HG03159 (cell line): ENCODE data around the gene KLK11.

Experiments used
- ATAC-seq: cut with Tn5 transposase; IDR thresholded peaks from one replicate; pipeline ENCODE4 v1.9.1; 2021; ENCODE audit warnings: mild to moderate bottlenecking, moderate library complexity; ENCODE audit not compliant: unreplicated experiment

The KLK11 gene, protein sequence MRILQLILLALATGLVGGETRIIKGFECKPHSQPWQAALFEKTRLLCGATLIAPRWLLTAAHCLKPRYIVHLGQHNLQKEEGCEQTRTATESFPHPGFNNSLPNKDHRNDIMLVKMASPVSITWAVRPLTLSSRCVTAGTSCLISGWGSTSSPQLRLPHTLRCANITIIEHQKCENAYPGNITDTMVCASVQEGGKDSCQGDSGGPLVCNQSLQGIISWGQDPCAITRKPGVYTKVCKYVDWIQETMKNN

DNA sequence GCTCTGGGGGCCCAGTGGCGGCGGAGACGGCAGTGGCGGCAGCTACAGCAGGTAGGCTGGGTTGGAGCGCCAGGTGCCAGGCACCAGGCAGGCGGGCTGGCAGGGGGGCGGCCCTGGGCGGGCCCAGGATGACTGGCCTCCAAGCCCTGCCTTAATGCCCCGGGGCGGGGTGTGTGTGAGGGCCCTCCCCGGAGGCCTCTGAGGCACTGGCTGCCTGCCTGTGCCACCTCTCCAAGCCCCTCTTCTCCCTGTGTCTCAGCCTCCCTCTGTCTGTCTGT is at the start of gene KLK11:
TSS of gene KLK11 (minus strand) at position 63 of the 278 bp plus-strand sequence. CDS start 985 bp downstream, outside the sequence.
- no peak for ATAC-seq

DNA sequence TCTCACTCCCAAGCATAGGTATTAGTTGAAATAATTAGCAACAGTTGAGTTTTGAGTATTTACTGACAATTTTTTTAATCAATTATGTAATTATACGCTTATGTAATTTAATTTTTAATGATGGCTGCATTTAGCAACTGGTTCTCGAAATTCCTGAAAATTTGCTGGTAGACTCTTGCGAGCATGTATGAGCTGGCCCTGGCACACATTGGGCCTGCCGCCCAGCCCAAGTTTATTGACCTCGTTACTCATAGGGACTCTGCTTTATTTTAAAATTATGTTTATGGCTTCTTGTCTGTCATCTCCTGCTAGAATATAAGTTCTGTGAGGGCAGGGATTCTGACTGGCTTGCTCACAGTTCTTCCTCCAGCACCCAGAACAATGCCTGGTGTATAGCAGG is 49.6 kb upstream of the KLK11 start:
- ATAC-seq, result no peak

DNA sequence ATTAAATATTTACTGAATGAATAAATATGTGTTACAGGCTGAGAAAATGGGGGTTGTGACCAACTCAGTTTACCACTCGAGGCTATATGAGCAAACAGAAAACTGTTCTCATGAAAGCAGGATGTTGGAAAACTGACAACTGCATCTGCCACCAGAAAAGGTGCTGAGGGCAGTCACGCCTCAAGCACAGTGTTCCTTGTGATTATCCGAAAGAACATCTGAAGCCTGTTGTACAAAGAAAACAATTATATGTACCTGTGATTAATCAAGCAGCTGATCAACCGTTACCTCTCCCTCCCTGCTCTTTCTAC is 44.6 kb upstream of the KLK11 start:
- ATAC-seq, result no peak

DNA sequence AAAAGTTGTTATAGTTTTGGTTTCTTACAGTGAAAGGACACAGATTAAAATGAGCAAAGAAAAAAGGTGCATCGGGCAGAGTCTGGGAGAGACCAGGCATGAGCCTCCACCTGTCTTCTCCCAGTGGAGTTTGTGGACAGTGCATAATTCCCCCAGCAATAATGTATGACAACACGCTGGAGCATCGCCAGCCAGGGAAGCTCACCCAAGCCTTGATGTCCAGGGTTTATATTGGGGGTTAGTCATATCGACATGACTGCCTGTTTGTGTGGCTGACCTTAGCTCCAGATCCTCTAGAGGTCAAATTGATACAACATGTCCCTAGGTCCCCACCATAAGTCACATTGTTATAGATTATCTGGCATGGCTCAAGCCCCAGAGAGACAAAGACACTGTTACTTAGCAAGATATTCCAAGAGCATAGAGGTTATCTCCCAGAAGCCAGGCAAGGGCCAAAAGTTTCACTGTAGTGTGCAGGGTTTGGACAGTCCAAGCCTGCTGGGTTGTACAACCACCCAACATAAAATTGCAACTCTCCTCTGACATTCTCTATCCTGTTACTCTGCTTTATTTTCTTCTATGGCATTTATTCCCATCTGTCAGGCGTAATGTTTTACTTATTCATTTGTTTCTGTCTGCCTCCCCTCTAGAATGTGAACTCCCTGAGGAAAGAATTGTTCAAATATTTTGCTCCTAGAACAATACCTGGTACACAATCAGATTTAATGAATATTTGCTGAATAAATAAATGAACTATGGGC is 44.1 kb upstream of the KLK11 start:
- no peak for ATAC-seq

DNA sequence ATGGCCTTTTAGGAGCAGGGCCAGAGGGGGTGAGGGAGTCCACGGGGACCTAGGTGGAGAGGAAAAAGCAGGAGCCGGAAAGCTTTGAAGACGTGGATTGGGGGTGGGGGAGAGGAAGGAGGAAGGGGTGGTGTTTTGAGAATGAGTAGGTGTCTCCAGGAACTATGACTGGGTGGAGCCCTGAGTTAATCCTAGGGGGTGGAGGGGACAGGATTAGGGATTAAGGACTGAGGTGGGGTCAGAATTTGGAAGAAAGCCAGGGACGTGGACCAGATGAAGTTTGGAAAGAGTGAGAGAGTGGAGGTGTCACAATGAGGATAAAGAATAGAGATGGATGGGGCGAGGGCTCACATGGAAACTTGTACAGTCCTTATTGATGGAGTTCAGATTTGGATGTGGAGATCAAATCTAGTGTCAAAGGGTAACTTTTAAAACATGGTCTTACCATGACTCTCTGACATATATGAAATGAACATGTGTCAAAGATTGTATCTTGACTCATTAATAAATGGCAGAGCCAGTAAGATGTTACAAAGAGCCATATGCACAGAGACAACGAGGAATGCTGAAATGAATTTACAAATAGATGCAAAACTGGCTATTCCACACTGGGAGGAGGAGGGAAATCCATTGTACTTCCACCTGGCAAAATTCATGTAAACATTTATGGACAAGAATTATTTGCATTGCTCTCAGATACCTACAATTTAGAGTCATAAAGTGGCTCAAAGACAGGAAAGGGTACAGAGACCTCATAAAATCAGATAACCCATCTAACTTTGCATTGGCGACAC is 40.2 kb upstream of the KLK11 start:
- no peak for ATAC-seq

DNA sequence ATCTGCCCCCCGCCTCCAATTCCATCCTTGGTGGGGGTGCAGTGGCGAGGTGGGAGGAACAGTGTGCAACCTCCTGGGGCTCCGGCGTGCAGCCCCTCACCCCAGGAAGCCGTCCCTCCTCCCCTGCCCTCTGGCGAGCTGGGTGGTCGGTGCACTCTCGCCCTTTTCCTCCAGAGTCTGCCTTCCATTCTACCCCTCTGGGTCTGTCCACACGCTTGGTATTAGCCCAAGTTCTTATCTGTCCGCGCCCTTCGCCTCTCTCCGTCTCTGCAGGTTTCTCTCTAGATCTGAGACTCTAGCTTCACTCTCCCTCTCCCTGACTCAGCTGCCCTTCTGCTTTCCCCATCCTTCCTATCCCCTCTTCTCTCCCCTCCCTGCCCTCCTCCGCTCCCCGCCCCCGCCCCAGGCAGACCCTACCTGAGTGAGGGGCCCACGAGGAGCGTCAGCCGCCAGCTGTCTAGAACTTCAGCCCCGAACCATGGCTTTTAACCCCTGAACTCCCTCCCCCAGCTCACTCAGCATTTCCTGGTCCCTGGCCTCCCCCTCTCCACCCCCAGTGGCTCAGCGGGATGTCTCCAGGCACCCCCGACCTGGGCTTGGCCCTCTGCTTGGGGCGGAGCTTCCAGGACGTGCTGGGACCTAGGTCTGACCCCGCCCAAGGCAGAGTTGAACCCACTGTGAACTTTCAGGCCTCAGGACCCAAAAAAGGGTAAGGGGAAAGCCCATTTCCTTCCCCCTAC is 39.0 kb upstream of the KLK11 start:
- ATAC-seq, result no peak

DNA sequence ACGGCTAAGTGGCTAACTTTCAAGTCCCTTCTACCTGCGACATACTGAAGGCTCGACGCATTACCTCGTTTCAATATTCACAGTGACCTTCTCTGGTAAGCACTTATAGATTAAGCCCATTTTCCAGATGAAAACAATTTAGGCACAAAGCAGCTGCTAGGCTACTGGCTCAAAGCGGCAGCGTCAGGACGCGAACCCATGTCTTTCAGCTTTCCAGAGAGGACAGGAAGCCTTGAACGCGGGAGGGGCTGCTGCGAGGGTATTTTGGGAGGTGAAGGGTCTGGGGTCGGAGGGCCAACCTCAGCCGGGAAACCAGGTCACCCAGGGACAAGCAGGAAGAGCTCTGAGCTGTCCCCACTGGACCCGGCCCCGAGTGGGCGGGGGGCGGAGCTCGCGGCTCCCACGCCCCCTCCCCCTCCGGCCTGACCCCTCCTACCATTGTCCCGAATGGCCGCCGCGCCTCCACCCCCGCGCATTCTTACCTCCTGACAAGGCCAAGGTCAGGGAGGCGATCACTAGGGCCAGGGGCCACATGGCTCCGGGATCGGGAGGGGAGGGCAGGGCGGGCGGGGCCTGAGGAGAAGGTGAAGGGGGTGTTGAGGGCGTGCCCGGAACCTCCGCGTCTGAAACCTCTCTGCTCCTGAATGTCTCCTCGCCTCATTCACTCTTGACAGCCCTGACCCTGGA is 38.3 kb upstream of the KLK11 start, which contains the start of gene KLK13:
TSS of gene KLK13 (minus strand) at position 559 of the 687 bp plus-strand sequence. CDS start at position 534, 25 bp downstream.
- no peak for ATAC-seq

DNA sequence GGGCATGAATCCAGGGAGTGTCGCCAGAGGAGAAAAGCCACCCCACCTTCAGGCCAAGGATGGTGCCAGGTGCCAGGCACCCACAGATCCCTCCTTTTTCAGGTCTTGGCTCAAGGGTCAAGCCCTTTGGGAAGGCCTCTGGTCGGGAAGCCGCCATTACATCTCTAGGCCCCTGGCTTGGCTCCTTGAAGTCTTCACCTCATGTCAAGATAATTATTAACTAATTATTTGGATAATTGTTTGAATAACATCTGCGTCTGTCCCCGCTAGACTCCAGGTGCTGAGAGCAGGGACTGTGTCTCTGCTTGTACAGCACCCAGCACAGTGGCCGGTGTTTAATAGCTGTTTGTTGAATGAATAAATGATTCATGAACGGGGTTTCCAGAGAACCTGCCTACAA is 37.2 kb upstream of the KLK11 start:
- no peak for ATAC-seq

DNA sequence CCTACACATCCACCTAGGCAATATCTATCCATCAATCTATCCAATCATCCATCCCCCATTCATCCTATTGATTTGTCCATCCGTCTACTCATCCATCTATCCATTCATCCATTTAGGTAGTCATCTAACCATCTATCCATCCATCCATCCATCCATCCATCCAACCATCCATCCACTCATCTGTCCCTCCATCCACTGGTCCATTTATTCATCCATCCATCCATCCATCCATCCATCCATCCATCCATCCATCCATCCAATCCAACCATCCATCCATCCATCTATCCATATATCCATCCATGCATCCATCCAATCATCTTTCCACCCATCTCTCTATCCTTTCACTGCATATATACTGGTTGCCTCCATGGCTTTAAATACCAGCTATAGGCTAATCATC is 34.6 kb upstream of the KLK11 start:
- no peak for ATAC-seq

DNA sequence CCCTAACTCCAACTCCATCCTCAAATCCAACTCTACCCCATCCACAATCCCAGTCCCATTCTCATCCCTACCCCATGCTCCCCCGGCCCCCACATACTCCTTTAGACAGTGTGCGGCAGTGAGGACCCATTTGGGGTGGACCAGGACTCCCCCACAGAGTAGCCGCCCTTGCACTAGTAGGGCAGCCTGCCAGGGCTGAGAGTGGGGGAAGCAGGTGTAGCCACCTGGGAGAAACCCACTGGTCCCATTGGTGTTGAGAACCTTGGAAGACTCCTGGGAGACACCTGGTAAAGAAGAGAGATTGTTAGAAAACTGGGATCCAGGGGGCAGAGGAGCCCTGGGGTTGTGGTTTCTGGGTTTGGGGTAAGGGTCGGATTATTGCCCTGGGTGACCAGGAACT is 33.9 kb upstream of the KLK11 start:
- no peak for ATAC-seq

DNA sequence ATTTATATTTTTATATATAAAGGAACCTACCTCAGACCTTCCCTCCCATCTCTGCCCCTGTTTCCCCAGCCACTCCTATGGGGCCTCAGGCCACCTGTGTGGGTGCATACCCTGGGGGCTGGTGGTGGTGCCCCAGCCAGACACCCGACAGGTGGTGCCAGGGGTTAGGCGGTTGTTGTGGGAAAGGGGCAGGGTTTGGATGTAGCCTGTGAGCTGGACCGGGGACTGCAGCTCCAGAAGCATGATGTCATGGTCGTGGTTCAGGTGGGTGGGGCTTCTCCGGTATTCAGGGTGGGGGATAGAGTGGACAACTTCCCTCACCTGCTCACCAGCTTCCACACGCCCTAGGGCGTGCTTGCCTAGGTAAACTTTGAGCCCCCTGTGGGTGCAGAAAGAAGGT is 33.3 kb upstream of the KLK11 start:
- no peak for ATAC-seq

DNA sequence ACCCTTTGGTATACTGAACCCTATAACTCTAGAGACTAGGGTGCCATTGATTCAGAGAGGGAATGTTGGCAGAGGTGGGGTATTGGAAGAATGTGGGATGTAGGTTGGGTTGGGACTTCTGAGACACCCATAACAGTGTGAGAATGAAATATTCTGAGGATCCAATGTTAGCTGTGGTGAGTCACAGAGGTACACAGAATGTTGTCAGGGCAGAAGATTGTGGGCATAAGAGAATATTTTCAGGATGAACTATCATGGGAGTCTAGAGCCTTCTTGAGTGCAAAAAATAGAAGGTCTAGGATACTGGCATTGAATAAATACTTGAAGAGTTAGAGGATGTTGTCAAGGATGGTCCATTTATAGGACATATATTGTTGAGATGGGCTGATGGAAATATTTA is 29.4 kb upstream of the KLK11 start:
- no peak for ATAC-seq

DNA sequence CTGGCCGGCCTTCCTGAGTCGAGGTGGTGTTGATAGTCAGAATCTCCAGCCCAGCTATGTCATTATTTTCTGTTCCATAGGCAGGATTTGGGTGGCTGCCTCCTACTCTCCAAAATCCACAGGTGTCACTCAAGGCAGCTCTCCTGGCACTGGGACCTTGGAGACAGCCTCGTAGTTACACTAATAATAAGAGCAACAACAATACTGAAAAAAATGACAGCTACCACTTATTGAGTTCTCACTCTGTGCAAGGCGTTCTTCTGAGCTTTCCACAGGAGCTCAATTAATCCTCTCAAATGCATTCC is 20.6 kb upstream of the KLK11 start:
- no peak for ATAC-seq

DNA sequence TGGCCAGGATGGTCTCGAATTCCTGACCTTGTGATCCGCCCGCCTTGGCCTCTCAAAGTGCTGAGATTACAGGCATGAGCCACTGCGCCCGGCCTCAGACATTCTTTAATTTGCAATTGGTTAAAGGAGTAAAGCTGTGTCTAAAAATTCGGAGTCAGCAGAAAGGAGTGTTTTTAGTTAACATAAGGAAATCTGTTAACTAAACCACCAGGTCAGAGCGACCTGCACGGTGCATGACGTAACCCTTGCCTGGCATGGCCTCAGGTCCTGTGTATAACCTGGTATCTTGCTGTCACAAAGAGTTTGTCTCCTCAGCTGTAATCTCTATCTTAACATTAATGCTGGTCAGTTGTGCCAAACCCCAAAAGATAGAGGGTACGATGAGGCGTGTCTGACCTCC is 17.9 kb upstream of the KLK11 start:
- ATAC-seq, result no peak

DNA sequence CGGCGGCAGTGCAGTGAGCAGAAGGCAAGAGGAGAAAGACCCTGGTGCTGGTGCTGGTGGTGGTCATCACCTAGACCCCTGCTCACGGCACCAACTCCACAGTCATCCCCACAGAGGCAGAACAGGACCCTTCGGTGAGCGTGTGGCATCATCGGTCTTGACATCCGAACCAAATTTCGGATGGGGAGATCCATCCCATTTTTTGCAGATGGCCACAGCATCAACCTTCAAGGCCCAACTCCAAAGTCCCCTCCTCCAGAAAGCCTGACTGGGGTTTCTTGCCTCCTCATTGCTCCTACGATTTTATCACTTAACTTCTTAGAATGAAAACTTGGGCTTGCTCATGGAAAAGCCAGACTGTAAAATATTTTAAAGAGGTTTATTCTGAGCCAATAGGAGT is 17.1 kb upstream of the KLK11 start:
- no peak for ATAC-seq

DNA sequence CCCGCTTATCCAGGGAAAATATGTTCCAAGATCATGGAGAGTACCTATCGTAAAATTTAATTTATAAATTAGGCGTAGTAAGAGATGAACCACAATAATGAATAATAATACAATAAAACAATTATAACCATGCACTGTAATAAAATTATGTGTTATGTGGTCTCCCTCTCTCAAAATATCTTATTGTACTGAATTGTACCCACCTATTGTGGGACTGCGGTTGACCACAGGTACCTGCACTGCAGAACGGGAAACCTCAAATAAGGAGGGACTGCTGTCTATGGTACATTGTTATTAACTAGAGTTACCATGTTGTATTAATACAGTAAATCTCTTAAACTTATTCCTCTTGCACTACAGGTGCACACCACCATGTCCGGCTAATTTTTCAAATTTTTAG is 13.7 kb upstream of the KLK11 start:
- no peak for ATAC-seq

DNA sequence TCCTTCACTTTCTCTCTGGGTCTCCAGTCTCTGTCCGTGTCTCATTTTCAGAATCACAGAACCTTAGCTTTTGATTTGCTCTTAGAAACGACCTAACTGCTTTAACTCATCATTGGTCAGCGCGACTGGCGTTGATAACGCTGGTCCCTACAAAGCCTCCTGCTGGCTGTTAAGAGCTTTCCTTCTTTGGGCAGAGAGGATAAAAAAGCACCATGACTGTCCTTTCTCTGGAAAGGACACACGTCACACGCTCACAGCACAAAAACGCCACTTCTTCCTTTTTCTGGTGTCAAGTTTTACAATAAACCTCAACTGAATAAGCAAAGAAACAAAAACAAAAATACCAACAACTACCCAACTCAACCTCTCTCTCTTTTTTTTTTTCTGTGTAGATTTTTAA is 10.1 kb upstream of the KLK11 start:
- ATAC-seq, result no peak

DNA sequence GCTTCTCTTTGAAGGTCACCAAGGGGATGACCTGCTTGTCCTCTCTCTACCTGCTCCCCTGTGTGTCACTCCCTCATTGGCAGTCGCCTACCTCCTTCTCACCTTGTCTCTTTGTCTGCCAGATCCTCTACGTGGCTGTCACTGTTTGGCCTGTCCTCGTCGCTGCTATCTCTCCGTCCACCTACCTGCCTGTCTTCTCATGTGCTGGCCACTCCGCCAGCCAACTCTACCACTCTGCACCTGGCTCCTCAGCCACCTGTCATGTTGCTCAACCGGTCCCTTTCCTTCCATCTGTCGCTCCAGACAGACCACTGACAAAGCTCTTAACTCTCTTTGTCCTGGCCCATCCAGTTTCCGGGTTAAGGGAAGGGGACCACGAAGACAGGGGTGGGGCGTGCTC is 8.3 kb upstream of the KLK11 start, which contains the start of gene KLK12:
TSS of gene KLK12 (minus strand) at position 299 of the 400 bp plus-strand sequence. CDS start 381 bp downstream, outside the sequence.
- no peak for ATAC-seq

DNA sequence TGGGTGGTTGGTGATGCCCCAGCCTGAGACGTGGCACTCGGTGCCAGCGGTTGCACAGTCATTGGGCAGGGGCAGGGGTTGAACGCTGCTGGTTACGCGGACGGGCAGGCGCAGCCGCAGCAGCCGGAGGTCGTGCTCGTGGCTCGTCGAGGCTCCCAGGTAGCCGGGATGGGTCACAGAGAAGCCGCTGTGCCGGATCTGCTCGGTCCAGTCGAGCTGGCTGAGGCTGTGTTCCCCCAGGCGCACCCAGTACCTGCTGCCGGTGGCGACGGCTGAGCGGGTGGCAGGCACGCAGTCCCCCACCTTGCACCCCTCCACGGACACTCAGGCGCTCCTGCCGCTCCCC is 5.4 kb upstream of the KLK11 start:
- no peak for ATAC-seq

DNA sequence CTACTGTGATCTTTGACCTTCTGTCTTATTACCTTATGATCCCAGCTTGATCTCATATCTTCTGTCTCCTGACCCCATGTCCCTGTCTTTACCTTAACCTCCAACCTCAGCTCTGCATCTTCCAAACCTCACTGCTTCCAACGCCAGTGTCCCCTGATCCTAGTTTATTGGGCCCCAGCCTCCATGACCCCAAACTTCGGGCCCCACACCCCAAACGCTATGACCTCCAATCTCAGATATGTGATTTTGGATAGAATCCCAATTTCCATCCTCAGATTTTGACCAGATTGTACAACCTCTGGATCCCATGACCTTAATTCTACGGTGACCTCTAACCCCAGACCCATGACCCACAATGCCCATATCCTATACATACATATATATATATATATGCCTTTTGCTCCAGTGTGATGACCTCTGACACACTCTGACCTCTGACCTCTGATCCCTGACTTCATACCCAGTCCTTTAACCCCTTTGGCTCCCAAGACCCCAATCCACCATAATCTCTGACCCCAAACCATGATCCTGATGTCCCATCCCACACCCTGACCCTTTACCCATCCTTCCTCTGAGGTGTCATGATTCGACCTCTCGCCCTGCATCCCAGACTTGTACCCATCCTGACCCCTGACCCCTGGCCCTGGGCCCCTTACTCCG is 4.9 kb upstream of the KLK11 start:
- ATAC-seq, result no peak

DNA sequence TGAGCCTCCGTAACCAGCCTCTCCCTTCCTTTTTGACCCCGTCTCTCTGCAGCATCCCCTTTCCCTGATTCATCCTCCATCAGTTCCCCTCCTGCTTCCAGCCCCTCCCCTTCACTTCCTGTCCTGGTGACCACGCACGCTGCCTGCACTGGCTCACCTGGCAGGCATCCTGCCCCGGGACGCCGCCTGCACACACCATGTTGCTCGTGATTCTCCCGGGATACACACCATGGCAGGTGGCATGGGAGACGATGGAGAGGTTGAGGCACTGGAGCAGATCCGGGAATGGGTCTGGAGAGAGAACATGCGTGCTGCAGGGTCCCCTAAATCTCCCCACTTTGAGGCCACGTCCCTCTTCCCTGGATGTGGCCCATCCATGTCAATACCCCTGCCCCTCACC is 4.2 kb upstream of the KLK11 start:
- ATAC-seq, result no peak
